ENCODE data around the gene BRD1.
A peak's percentile ranks its signal among the peaks of the same experiment; 100 is the strongest.

The BRD1 gene

DNA sequence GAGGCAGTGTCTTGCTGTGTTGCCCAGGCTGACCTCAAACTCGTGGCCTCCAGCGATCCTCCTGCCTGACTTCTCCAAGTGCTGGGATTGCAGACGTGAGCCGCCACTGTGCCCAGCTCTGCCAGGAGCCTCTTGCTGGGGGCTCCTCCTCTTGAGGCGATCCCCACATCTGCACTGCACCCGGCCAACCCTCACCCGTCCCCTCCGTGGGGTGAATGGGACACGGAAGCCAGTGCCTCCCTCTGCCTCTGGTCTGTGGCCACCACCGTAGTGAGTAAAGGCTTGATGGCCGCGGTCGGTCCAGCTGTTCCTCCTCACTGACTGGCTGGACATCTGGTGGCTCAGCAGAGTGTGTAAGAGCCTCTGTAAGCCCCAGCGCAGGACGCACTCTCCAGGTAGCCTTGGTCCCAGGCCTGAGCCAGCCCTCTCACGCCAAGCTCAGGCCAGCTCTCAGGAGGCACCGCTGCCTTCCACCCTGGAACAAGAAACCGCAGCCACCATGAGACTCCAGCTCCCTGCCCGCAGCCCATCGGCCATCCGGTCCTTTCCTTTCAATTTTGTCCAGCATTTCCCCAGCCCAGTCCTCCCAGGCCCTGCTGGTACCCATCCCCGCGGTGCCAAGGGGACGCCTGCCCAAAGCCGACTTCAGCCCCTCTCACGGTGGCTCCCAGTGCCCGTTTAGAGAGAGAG lies 100.3 kb downstream of the BRD1 start:
- Histone ChIP-seq H3K4me3 (replicated peaks; ENCODE audit: low read depth, low read length) (no peak overlapping the region), H3K27me3 (replicated peaks; ENCODE audit: control insufficient read depth, insufficient read depth, low read length) (no peaks in the 10 kb centered on the region; the same call in none of the 2 replicates), H3K36me3 (ENCODE audit: control insufficient read depth, insufficient read depth, low read length) (no peaks in the 10 kb centered on the region)
- TF ChIP-seq CTCF (IDR thresholded peaks at IDR 0.05; ENCODE audit: insufficient read depth, low read length, poor library complexity, severe bottlenecking): no peak
- no peak for DNase-seq (ENCODE audit: extremely low read depth, insufficient read length)

GRCh38 chr22:49726701-49727101 lies 101.0 kb downstream of the BRD1 start:
- Histone ChIP-seq H3K27me3 (replicated peaks; ENCODE audit: control insufficient read depth, insufficient read depth, low read length) (no peaks in the 10 kb centered on the region; the same call in none of the 2 replicates), H3K36me3 (ENCODE audit: control insufficient read depth, insufficient read depth, low read length) (no peaks in the 10 kb centered on the region), H3K4me3 (replicated peaks; ENCODE audit: low read depth, low read length) (no peak overlapping the region)
- no peak for DNase-seq (ENCODE audit: extremely low read depth, insufficient read length)
- TF ChIP-seq CTCF (IDR thresholded peaks at IDR 0.05; ENCODE audit: insufficient read depth, low read length, poor library complexity, severe bottlenecking): no peak

DNA sequence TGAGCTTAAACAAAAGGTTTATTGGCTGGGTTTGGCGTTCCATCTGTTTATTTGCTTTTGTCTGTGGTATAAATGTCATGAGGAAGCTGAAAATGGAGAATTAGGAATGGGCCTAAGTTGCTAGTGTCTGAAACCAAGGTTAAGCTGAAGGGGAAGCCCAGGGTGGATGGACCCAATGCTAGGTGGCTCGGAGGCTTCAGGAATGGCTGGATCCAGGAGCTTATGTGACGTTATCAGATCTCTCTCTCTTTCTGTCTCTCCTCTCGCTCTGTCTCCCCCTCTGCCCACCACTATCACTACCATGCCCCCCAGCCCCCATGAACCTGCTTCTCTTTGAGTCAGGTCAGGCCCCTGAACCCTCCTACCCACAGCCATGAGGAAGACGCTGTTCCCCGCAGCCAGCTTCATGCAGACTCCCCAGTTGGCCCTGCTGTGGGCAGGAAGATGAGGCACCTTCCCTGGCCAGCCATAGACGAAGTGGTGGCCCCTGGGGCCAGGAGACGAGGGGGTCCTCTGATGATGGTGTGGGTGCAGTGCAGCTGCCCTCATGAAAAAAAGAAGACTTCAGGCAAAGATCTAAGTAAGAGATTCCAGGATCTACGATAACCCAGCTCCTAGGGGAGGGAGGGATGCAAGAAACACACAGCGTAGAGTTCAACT lies 101.5 kb downstream of the BRD1 start:
- H3K36me3 ChIP-seq (ENCODE audit: control insufficient read depth, insufficient read depth, low read length): no peaks in the 10 kb centered on the region
- H3K27me3 ChIP-seq (replicated peaks; ENCODE audit: control insufficient read depth, insufficient read depth, low read length): no peaks in the 10 kb centered on the region; the same call in none of the 2 replicates
- no peak for DNase-seq (ENCODE audit: extremely low read depth, insufficient read length)
- no peak for TF ChIP-seq CTCF (IDR thresholded peaks at IDR 0.05; ENCODE audit: insufficient read depth, low read length, poor library complexity, severe bottlenecking)
- H3K4me3 ChIP-seq (replicated peaks; ENCODE audit: low read depth, low read length): no peak overlapping the region

GRCh38 chr22:49725516-49725915 lies 102.2 kb downstream of the BRD1 start:
- H3K36me3 ChIP-seq (ENCODE audit: control insufficient read depth, insufficient read depth, low read length): no peaks in the 10 kb centered on the region
- TF ChIP-seq CTCF (IDR thresholded peaks at IDR 0.05; ENCODE audit: insufficient read depth, low read length, poor library complexity, severe bottlenecking): no peak
- H3K4me3 ChIP-seq (replicated peaks; ENCODE audit: low read depth, low read length): no peak overlapping the region
- no peak for DNase-seq (ENCODE audit: extremely low read depth, insufficient read length)
- no peaks in the 10 kb centered on the region; the same call in 1 of the 2 replicates for H3K27me3 ChIP-seq (replicated peaks; ENCODE audit: control insufficient read depth, insufficient read depth, low read length)

GRCh38 chr22:49724893-49725489 lies 102.7 kb downstream of the BRD1 start:
- Histone ChIP-seq H3K36me3 (ENCODE audit: control insufficient read depth, insufficient read depth, low read length) (no peaks in the 10 kb centered on the region), H3K4me3 (replicated peaks; ENCODE audit: low read depth, low read length) (peak overlapping the region; percentile 69), H3K27me3 (replicated peaks; ENCODE audit: control insufficient read depth, insufficient read depth, low read length) (no peaks in the 10 kb centered on the region; the same call in 1 of the 2 replicates)
- peak; percentile 92 for TF ChIP-seq CTCF (IDR thresholded peaks at IDR 0.05; ENCODE audit: insufficient read depth, low read length, poor library complexity, severe bottlenecking)
- DNase-seq (ENCODE audit: extremely low read depth, insufficient read length): peak; percentile 64
